G401.6 (cell line): ENCODE data around the gene SMNDC1.
A peak's percentile ranks its signal among the peaks of the same experiment; 100 is the strongest.

Experiments
- FAIRE-seq: peaks from 2 replicates; lab custom pipeline; 2012; peaks lifted over from hg19 to GRCh38; lab: Jason Lieb, UNC

The SMNDC1 gene

GRCh38 chr10:110327262-110327914 is 22.7 kb upstream of the SMNDC1 start:
- FAIRE-seq, result no peak

- FAIRE-seq, result no peak
Measured at GRCh38 chr10:110326351-110327032, 21.8 kb upstream of the SMNDC1 start.

GRCh38 chr10:110324805-110325280 is 20.1 kb upstream of the SMNDC1 start:
- FAIRE-seq, result no peak

GRCh38 chr10:110324201-110324804 is 19.6 kb upstream of the SMNDC1 start:
- FAIRE-seq, result no peak

GRCh38 chr10:110323503-110323902 is 18.8 kb upstream of the SMNDC1 start:
- no peak for FAIRE-seq

- no peak for FAIRE-seq
Measured at GRCh38 chr10:110321869-110322620, 17.3 kb upstream of the SMNDC1 start.

- no peak for FAIRE-seq
Measured at GRCh38 chr10:110317866-110318850, 13.4 kb upstream of the SMNDC1 start.

GRCh38 chr10:110313674-110314073 is 9.0 kb upstream of the SMNDC1 start:
- FAIRE-seq, result no peak

- FAIRE-seq, result no peak
Measured at GRCh38 chr10:110312206-110312605, 7.5 kb upstream of the SMNDC1 start.

GRCh38 chr10:110311357-110311949 is 6.7 kb upstream of the SMNDC1 start:
- FAIRE-seq, result peak; percentile 94

GRCh38 chr10:110310741-110311140 is 6.0 kb upstream of the SMNDC1 start:
- no peak for FAIRE-seq

- no peak for FAIRE-seq
Measured at GRCh38 chr10:110307805-110308204, 3.1 kb upstream of the SMNDC1 start.

GRCh38 chr10:110306452-110306768 is 1.7 kb upstream of the SMNDC1 start:
- FAIRE-seq, result no peak

- FAIRE-seq, result peak; percentile 96
Measured at GRCh38 chr10:110305767-110306451, 1.2 kb upstream of the SMNDC1 start.

GRCh38 chr10:110304394-110304779 is 333 bp downstream of the SMNDC1 start:
- no peak for FAIRE-seq

- FAIRE-seq, result no peak
Measured at GRCh38 chr10:110303681-110304080, 1.0 kb downstream of the SMNDC1 start.

GRCh38 chr10:110300486-110300986 is 4.2 kb downstream of the SMNDC1 start:
- FAIRE-seq, result no peak

GRCh38 chr10:110296966-110297365 is 7.8 kb downstream of the SMNDC1 start:
- no peak for FAIRE-seq

GRCh38 chr10:110286841-110287240 is 17.9 kb downstream of the SMNDC1 start:
- no peak for FAIRE-seq

GRCh38 chr10:110285501-110285900 is 19.2 kb downstream of the SMNDC1 start:
- FAIRE-seq, result no peak
